NCI-H82 (cell line): ENCODE measurements around the gene NAGS.
"Not testable (repeated sequence)": the region's sequence is repeated elsewhere in the genome, so short reads cannot be mapped to it uniquely, and the experiment has no call there.

Experiments
- DNase-seq: peaks from one replicate; lab custom pipeline; 2025; lab: John Stamatoyannopoulos, UW

NAGS gene

GRCh38 chr17:43984521-43984920 lies 19.9 kb upstream of the NAGS start:
- no peak for DNase-seq

- no peak for DNase-seq
Observed at GRCh38 chr17:43986225-43986981, 18.0 kb upstream of the NAGS start.

- no peak for DNase-seq
Observed at GRCh38 chr17:43987131-43988021, 17.0 kb upstream of the NAGS start.

- DNase-seq, result no peak
Observed at GRCh38 chr17:43988301-43988700, 16.1 kb upstream of the NAGS start.

- no peak for DNase-seq
Observed at GRCh38 chr17:43992641-43993040, 11.8 kb upstream of the NAGS start.

GRCh38 chr17:43994272-43995149 lies 9.9 kb upstream of the NAGS start:
- peak; percentile 86 for DNase-seq

- no peak for DNase-seq
Observed at GRCh38 chr17:43995150-43995471, 9.3 kb upstream of the NAGS start.

GRCh38 chr17:43997180-43997579 lies 7.2 kb upstream of the NAGS start:
- DNase-seq, result not testable (repeated sequence)

- no peak for DNase-seq
Observed at GRCh38 chr17:43998552-43998951, 5.9 kb upstream of the NAGS start.

- no peak for DNase-seq
Observed at GRCh38 chr17:43999024-43999423, 5.4 kb upstream of the NAGS start.

GRCh38 chr17:44000141-44000860 lies 4.1 kb upstream of the NAGS start:
- DNase-seq, result no peak

GRCh38 chr17:44000871-44001460 lies 3.5 kb upstream of the NAGS start:
- DNase-seq, result no peak

GRCh38 chr17:44001461-44001920 lies 2.9 kb upstream of the NAGS start:
- DNase-seq, result no peak

- DNase-seq, result no peak
Observed at GRCh38 chr17:44002141-44002848, 2.1 kb upstream of the NAGS start.

GRCh38 chr17:44004761-44005526 lies 522 bp downstream of the NAGS start:
- DNase-seq, result no peak

GRCh38 chr17:44005527-44006271 lies 1.3 kb downstream of the NAGS start:
- peak; percentile 57 for DNase-seq

- peak; percentile 68 for DNase-seq
Observed at GRCh38 chr17:44006272-44006597, 1.8 kb downstream of the NAGS start.

- peak; percentile 100 for DNase-seq
Observed at GRCh38 chr17:44006598-44007345, 2.4 kb downstream of the NAGS start.
